Frontal cortex (tissue), 4 donors: ENCODE results near the gene RHOD. TPM values are rescaled to one million over a fixed set of nuclear protein-coding genes. Genes with fewer than 3 reads are reported as not detected.

ENCODE experiments used
- DNase-seq, 2 donors: peaks; one replicate each; pipeline ENCODE4 v3.0.0; 2012; ENCODE audit warnings: low spot score in 2 of 2
- FAIRE-seq: peaks from 2 replicates; lab custom pipeline; 2012; peaks lifted over from hg19 to GRCh38; lab: Jason Lieb, UNC
- total RNA-seq: library from RNA; depleted of rRNA; stranded (reverse); fragments of >200 nt; gene quantifications from one replicate; pipeline ENCODE4 v1.2.3, GENCODE V29; 2014
- donor health status: control.
- donor health status: control.
- donor health status: control.

Gene RHOD
- total RNA-seq, 1 donor from 2014 or later = 0.82 TPM

DNA sequence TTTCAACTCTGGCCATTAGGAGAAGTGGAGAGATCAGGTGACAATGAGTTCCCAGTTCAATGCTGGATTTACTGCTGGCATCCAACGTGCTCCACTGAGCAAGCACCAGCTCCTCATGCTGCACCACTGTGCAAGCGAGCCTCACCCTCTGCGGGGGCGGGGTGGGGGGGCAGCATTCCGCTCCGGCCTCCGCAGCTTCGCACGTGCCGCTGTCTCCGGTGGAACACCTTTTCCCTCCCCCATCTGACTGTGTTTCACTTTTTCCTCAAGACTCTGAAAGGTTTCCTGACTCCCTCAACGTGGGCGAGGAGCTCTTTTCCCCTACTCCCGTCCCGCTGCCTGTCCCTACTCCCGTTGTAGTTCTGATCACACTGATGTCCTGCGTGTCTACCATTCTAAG is 835 bp upstream of the RHOD start:
- DNase-seq (peak in 1 of 2 donors; percentile 73), FAIRE-seq (no peak)

DNA sequence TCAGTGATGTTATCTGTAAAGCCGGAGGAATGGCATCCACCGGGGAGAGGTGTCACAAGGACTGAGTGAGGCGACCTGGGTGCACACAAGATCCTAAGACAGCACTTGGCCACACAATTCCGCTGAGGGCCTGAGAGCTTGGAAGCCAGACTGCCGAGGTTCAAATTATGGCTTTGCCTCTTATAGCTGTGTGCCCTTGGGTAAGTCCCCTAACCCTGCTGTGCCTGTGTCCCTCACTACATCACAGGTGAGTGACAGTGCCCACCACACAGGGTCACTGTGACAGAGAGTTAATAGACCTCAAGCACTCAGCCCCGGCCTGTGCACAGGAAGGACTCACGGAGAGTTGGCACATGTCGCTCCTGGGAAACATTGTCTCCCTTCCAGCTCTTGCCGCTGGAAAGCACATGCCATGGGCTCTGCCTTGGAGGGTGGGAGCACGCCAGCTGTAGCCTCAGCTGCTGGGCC is 592 bp downstream of the RHOD start:
- no peak for DNase-seq
- no peak for FAIRE-seq

DNA sequence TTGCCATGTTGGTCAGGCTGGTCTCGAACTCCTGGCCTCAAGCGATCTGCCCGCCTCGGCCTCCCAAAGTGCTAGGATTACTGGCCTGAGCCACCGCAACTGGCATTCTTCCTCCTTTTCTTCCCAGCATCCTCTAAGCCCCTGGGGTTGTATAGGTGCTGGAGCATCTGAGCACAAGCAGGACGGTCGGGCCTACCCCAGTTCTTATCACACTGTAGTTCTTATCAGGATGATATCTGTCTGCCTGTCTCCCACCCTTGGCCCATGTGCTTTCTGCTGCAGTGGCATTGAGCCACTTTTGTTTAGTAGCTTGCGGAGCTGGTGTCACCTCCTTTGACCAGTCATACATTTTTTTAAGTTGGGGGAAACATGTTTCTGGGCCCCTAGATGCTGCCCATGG is 1.9 kb downstream of the RHOD start:
- FAIRE-seq (no peak), DNase-seq (no peak)

DNA sequence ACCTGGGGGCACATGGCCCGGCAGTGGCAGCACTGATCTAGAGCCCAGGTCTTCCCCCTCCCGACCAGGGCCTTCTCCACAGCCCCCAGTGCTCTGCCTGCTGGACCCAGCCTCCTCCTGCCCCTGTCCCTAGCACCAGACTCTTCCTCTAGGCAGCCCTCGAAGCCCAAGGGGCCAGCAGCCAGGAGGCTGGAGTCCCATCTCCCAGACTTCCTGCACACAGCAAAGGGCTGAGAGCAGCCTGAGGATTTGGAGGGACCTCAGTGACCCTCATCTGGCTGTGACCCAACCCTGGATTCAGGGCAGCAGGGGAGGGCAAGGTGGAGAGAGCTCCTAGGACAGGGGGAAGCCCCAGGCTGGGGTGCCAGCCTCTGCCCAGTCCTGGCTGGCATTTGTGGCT is 3.0 kb downstream of the RHOD start:
- FAIRE-seq = no peak

DNA sequence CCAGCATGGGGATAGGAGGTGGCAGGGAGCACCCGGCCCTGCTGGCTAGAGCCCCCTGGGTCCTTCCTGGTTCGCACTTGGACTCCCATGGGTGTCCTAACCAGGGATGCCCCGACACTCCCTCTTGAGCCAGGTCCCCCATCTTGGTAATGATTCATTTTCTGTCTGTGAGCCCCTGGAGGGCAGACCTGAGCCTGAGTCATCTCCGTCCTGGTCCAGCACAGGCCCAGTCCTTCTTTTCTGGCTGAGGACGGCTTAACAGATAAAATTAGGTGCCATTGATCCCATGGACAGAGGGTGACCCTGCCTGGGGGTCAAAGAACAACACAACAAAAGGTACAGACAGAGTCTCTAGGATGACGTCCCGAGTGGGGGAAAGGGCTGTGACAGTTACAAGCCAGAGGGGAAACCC is 3.5 kb downstream of the RHOD start:
- DNase-seq = no peak
- FAIRE-seq = no peak

More for the DNA sequence above, 3.0 kb downstream of the RHOD start:
- no peak for DNase-seq

DNA sequence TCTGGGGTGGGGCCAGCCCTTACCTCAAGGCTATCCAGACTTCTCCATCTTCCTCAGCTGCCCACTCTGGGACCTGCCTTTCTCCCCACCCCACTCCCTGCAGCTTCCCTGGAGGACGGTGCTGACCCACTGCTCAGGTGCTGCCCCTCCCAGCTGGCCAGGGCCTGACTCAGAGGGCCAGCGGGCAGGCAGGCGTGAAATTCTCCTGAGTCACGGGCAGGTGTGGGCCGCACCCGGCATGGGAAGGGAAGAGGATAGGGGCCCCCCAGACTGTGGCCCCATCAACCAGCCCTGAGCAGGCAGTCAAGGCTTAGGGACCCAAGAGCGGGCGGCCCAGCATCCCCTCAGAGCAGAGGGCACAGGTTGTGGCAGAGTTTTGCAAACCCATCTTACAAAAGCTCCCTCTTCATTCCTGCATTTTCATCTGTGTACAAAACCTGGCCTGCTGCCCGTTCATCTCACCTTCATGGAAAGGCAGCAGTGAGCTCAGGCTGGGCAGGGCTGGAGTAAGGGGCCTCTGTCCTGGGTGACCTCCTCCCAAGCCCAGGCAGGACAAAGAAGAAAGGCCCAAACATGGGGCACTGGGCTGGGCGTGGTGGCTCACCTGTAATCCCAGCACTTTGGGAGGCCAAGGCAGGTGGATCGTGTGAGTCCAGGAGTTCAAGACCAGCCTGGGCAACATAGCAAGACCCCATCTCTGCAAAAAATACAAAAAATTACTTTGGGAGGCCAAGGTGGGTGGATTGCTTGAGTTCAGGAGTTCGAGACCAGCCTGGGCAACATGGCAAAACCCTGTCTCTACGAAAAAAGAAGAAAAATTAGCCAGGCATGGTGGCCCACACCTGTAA is 6.1 kb downstream of the RHOD start:
- no peak for DNase-seq
- FAIRE-seq = no peak

DNA sequence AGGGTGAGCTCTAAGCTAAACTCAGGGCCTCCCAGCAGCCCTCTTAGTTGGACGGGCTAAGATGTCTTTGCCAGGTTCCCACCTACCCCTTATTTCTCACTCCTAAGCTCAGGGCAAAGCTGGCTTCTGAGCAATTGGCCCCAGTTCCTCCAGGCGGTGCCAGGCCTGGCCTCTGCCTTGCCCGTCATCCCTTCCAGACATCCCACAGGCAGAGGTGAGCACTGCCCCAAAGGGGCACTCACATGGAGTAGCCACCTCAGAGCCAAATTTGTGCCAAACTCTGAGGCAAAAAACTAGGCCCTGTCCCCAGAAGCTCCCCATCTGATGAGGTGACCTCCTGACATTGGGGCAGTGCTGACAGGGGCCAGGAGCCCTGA is 9.7 kb downstream of the RHOD start:
- DNase-seq = no peak
- FAIRE-seq = no peak

DNA sequence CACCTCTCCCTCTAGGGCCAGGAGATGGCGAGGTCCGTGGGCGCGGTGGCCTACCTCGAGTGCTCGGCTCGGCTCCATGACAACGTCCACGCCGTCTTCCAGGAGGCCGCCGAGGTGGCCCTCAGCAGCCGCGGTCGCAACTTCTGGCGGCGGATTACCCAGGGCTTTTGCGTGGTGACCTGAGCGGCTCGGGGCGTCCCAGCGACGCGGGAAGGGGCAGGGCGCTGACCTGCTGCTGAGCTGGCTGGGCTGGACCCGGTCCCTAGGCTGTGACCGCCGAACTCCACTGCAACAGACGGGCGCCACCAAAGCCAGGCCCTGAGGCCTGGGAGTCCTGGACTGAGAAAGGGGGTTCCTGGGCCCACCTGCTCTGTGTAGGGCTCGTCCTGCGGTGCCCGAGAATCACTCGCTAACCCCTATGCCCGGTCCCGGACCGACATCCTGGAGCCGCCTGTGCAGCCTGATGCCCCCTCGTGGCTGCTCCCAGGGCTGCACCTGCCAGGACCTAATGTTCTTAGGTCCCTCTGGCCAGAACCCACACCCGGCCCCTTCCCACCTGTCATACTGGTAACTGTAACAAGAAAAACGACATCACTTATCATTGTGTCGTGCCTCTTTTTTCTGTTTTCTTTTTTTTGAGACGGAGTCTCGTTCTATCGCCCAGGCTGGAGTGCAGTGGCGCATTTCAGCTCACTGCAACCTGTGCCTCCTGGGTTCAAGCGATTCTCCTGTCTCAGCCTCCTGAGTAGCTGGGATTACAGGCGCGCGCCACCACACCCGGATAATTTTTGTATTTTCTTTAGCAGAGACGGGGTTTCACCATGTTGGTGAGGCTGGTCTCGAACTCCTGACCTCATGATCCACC is 15.0 kb downstream of the RHOD start:
- FAIRE-seq = no peak
- peak; percentile 76 to 89 for DNase-seq

DNA sequence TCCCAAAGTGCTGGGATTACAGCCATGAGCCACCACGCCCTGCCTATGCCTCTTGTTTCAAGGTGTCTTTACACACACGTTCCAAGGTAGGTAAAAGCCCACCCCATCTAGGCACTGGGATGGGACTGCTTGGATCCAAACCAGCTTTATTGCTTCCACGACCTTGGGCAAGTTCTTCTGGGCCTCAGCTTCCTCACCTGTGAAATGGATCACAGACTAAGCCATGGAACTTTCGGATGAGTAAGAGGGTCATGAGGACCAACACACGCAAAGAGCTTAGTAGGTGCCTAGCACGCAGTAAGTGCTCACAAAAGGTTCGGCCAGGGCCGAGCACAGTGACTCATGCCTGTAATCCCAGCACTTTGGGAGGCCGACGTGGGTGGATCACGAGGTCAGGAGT is 15.6 kb downstream of the RHOD start:
- no peak for FAIRE-seq
- no peak for DNase-seq

DNA sequence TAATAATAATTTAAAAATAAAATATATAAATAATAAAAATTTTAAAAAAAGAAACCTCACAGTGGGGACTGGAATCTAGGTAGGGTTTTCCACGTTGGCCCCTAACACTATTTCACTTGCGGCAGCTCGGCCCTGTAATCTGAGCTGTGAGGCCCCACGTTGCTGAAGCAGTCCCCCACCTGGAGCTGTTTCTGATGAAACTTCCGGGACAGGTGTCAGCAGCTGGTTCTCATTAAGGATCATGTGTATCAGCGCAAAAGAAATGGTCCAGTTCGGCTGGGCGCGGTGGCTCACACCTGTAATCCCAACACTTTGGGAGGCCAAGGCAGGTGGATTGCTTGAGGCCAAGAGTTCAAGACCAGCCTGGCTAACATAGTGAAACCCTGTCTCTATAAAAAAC is 17.3 kb downstream of the RHOD start:
- DNase-seq (no peak), FAIRE-seq (no peak)

DNA sequence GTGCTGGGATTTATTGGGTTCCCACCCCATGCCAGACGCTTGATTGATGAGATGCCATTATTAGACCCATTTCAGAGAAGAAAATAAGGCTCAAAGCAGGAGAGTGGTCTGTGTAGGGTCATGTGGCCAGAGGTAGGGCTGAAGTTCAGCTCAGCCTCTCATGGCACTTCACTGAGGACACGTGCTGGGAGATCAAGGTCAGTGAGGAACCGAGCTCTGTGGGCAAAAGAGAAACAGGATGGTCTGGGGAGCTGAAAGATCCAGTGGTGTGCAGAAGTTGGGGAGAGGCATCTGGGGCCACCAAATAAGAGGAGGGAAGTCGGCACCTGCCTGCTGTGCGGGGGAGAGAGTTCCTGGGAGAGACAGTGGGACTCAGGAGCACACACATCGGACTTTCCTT is 19.6 kb downstream of the RHOD start:
- FAIRE-seq = no peak

DNA sequence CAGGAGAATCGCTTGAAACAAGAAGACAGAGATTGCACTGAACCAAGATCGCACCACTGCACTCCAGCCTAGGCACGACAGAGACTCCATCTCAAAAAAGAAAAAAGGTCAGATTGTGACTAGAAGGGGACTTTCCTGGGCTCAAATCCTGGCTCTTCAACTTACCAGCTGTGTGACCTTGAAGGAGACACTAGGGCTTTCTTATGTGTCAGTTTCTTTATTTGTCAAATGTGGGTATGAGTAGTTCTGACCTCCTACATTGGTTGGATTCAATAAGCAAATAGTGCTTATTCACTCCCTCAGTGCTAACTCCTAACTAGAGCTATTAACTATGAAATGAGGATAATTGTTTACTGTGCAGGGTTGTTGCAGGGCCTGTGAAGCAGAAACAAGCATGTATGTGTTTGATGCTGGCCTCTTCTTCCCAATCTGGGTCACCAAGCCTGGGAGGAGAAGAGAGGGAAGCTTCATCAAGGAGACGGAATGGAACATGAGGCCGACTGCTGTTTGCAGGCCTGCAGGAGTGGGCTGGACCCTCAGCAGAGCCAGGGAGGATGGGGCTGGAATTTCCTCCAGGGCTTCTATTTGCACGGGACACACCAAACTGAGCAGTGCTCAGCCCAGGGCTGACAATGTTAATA is 22.5 kb downstream of the RHOD start:
- FAIRE-seq (no peak), DNase-seq (no peak)

More for the DNA sequence above, 19.6 kb downstream of the RHOD start:
- no peak for DNase-seq

DNA sequence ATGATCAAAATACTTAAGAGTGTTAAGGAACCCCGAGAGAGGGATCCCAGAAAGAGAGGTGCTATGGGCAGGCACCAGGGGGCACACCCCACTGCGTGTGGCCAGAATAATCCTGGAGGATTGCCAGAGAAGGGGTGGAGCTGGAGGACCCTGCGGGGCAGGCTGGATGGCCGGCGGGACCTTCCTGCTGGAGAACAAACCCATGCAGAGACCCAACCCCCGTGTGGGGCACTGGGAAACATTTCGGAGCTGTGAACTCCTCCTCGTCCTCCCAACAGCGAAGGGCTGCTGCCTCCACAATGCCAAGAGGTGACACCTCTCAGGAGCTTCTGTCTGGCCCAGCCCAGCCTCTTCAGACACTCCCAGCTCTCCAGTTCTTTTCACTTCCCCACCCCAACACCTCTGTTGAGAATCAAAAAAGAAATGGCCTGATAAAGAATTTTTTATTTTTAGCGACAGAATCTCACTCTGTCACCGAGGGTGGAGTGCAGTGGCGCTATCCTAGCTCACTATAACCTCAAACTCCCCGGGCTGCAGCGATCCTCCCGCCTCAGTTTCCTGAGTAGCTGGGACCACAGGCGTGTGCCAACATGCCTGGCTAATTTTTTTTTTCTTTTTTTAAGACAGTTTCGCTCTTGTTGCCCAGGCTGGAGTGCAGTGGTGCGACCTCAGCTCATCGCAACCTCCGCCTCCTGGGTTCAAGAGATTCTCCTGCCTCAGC is 25.6 kb downstream of the RHOD start:
- DNase-seq (no peak), FAIRE-seq (no peak)

DNA sequence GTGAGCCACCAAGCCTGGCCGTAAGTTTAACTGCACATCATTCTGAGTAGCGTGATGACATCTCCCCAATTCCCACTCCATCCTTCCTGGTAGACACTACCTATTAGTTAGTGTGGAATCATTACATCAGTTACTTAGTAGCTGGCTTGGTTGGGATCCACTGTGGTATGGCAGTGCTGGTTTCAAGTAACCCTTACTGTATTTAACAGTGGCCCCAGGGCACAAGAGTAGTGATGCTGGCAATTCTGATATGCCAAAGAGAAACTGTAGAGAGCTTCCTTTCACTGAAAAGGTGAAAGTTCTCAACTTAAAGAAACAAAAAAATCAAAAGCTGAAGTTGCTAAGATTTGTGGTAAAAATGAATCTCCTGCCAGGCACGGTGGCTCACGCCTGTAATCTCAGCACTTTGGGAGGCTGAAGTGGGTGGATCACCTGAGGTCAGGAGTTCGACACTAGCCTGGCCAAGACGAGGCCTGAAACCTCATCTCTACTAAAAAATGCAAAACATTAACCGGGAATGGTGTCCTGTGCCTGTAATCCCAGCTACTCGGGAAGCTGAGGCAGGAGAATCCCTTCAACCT is 27.2 kb downstream of the RHOD start:
- DNase-seq = no peak
- no peak for FAIRE-seq

DNA sequence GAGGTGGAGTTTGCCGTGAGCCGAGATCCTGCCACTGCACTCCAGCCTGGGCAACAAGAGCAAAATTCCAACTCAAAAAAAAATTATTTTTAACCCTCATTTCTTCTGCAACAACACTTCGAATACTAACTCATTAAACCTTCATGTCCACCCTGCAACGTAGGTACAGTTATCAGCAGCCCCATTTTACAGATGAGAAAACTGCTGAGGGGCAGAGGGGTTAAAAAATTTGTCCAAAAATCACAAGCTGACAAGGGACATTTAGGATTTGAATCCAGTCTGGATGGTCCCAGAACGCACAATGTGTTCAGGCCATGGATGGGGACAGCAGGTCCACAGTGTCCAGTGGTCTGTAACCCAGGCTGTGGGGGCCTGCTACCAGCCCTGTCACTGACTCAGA is 29.0 kb downstream of the RHOD start:
- DNase-seq = no peak

DNA sequence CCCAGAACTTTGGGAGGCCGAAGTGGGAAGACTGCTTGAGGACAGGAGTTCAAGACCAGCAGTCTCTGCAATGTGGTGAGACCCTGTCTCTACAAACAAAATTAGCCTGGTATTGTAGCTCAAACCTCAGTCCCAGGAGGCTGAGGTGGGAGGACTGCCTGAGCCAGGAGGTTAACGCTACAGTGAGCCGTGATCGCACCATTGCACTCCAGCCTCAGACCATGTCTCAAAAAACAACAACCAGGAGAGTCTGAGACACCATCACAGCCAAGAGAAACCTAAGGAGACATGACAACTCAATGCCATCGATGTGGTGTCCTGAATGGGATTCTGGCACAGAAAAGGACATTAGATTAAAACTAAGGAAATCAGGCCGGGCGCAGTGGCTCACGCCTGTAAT is 34.1 kb downstream of the RHOD start:
- FAIRE-seq (no peak), DNase-seq (no peak)

More for the DNA sequence above, 29.0 kb downstream of the RHOD start:
- no peak for FAIRE-seq

DNA sequence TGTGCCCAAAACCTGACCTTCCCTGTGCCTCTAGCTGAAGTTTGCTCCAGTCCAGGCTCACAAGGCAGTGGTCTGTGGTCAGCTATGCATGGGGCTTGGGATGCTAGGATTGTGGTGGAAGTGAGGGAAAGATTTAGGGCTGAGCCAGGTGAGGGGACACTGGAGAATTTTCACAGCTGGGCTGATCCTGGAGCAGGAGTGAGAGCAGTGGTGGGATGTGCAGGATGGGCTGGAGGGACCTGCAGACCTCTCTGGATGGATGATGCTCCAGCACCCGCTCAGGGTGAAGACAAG is 38.5 kb downstream of the RHOD start:
- FAIRE-seq (no peak), DNase-seq (no peak)

DNA sequence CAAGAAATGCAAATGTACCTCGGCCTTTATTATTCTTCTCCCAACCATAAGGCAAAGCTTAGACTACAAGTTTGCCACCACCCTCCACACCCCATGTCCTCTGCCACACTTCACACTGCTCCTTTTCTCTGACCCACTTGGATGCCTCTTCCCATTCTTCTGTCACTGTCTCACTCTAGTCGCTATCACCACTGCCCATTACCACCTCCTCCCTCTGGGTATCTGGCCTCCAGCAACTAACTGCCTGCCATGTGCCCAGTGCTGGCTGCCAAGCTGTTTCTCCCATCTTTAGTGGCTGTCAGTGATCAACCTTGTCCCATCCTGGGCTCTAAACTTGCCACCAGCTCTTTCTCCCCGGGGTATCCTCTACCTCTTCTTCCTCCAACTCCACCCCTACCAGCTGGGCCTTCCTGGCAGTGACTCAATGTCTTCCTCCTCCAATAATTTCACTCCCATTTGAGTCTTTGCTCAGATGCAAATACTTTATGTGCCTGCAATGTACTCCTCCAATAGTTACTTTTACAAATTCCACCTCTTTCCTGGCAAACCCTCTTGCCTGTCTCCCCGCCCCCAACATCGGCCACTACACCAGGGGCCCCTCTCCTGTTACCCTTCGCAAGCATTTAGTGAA is 42.3 kb downstream of the RHOD start:
- FAIRE-seq (no peak), DNase-seq (no peak)

DNA sequence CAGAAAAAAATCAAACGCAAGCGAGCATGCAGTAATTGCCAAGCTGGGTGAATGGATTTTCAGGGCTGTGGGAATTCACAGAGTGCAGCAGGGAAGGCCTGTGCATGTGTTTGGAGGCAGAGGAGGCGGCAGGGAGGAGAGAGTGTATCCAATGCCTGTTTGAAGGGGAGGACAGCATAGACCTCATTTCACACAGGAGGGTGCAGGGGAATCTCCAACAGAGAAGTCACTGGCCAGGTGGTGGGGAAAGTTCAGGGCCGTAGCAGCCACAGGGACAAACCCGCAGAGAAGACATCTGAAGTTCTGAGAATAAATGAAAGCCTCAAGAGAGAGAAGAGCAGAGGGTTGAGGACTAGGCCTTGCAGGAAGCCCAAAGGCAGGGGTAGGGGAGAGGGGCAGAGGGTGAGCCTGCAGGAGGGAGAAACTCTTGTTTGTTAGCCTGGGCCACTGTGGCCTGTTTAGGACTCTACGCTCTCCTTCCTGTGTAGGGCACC is 43.2 kb downstream of the RHOD start:
- FAIRE-seq = no peak
- DNase-seq = no peak
